WTC11 (cell line): Measurements from ENCODE around the gene ARHGAP6. TPM values are rescaled to one million over a fixed set of nuclear protein-coding genes. Genes with fewer than 3 reads are reported as not detected.

Source experiments
- ATAC-seq: fragments of 200-7000 bp; cut with Tn5 transposase; 2 replicates; pipeline ENCODE4 v1.10.0; 2021; ENCODE audit warnings: mild to moderate bottlenecking, moderate library complexity
- CTCF ChIA-PET: fragments of 300-600 bp; sonication (Branson Sonifier 250); formaldehyde crosslinking; loops from one replicate; lab custom pipeline; 2021; ENCODE audit warnings: antibody characterized with exemption; lab: Charles Lee
- POLR2A ChIA-PET: fragments of 350-600 bp; sonication (Branson Sonifier 250); formaldehyde crosslinking; loops from one replicate; lab custom pipeline; 2021; ENCODE audit warnings: antibody characterized with exemption; lab: Charles Lee
- DNase-seq: peaks from one replicate; pipeline ENCODE4 v3.0.0; 2021; ENCODE audit warnings: low spot score
- H3K27ac Mint-ChIP-seq: 2 replicates; pipeline ENCODE4 v1.8.0; 2021; ENCODE audit warnings: mixed read lengths
- H3K27me3 Mint-ChIP-seq: 2 replicates; pipeline ENCODE4 v1.8.0; 2021; ENCODE audit warnings: low read depth, mild to moderate bottlenecking, moderate library complexity, mixed read lengths
- H3K36me3 Mint-ChIP-seq: 2 replicates; pipeline ENCODE4 v1.8.0; 2021; ENCODE audit warnings: mixed read lengths
- H3K4me1 Mint-ChIP-seq: 2 replicates; pipeline ENCODE4 v1.8.0; 2022; ENCODE audit warnings: mixed read lengths
- H3K4me3 Mint-ChIP-seq: 2 replicates; pipeline ENCODE4 v1.8.0; 2021; ENCODE audit warnings: mild to moderate bottlenecking, moderate library complexity, mixed read lengths
- H3K9me3 Mint-ChIP-seq: 2 replicates; pipeline ENCODE4 v1.8.0; 2021; ENCODE audit warnings: mixed read lengths
- AFF4 ChIP-seq: sonication (generic); formaldehyde crosslinking; IDR thresholded peaks from 2 replicates; pipeline ENCODE4 v1.8.1; 2023; ENCODE audit warnings: mild to moderate bottlenecking, missing genetic modification reagents, borderline replicate concordance
- ARID4B ChIP-seq: sonication (generic); formaldehyde crosslinking; IDR thresholded peaks from 2 replicates; pipeline ENCODE4 v1.8.0; 2023; ENCODE audit warnings: missing genetic modification reagents, mild to moderate bottlenecking, borderline replicate concordance
- E2F4 ChIP-seq: sonication (generic); formaldehyde crosslinking; IDR thresholded peaks from 2 replicates; pipeline ENCODE4 v1.8.1; 2022; ENCODE audit warnings: low read depth, mild to moderate bottlenecking, moderate library complexity, missing genetic modification reagents, borderline replicate concordance
- E2F5 ChIP-seq: sonication (generic); formaldehyde crosslinking; IDR thresholded peaks from 2 replicates; pipeline ENCODE4 v1.8.1; 2022; ENCODE audit warnings: mild to moderate bottlenecking, moderate library complexity, missing genetic modification reagents
- ERG ChIP-seq: fragments of 250-450 bp; sonication (Bioruptor Pico); IDR thresholded peaks from 2 replicates; pipeline ENCODE4 v1.8.0; 2021; ENCODE audit warnings: mild to moderate bottlenecking
- ESRRA ChIP-seq: sonication (generic); formaldehyde crosslinking; IDR thresholded peaks from 2 replicates; pipeline ENCODE4 v1.8.1; 2022; ENCODE audit warnings: mild to moderate bottlenecking, missing genetic modification reagents, borderline replicate concordance
- JUN ChIP-seq: sonication (generic); formaldehyde crosslinking; IDR thresholded peaks from 2 replicates; pipeline ENCODE4 v1.8.0; 2023; ENCODE audit warnings: mild to moderate bottlenecking, missing genetic modification reagents
- KAT7 ChIP-seq: sonication (generic); formaldehyde crosslinking; IDR thresholded peaks from 2 replicates; pipeline ENCODE4 v1.8.1; 2023; ENCODE audit warnings: missing genetic modification reagents, mild to moderate bottlenecking, borderline replicate concordance
- PRRX2 ChIP-seq: fragments of 250-450 bp; sonication (Bioruptor Pico); IDR thresholded peaks from 2 replicates; pipeline ENCODE4 v1.8.0; 2021; ENCODE audit warnings: mild to moderate bottlenecking
- TCF7 ChIP-seq: sonication (generic); formaldehyde crosslinking; IDR thresholded peaks from 2 replicates; pipeline ENCODE4 v1.8.0; 2022; ENCODE audit warnings: mild to moderate bottlenecking, low read depth, missing genetic modification reagents, moderate library complexity
- USF1 ChIP-seq: sonication (generic); formaldehyde crosslinking; IDR thresholded peaks from 2 replicates; pipeline ENCODE4 v1.8.0; 2022; ENCODE audit warnings: mild to moderate bottlenecking, missing genetic modification reagents
- ZNF121 ChIP-seq: sonication (generic); formaldehyde crosslinking; IDR thresholded peaks from 2 replicates; pipeline ENCODE4 v1.8.0; 2023; ENCODE audit warnings: missing genetic modification reagents
- ZNF281 ChIP-seq: sonication (generic); formaldehyde crosslinking; IDR thresholded peaks from 2 replicates; pipeline ENCODE4 v1.8.0; 2023; ENCODE audit warnings: mild to moderate bottlenecking, missing genetic modification reagents
- ZNF532 ChIP-seq: fragments of 250-450 bp; sonication (Bioruptor Pico); IDR thresholded peaks from 2 replicates; pipeline ENCODE4 v1.9.0; 2021; ENCODE audit warnings: mild to moderate bottlenecking, borderline replicate concordance
- total RNA-seq: library from RNA; stranded (reverse); gene quantifications from 3 replicates; pipeline ENCODE4 v1.2.3, GENCODE V29; 2021

The ARHGAP6 gene
- total RNA-seq, 1 experiment from 2014 or later, result 1.0 TPM

GRCh38 chrX:11331788-11332187 is 333.9 kb downstream of the ARHGAP6 start:
- H3K9me3 Mint-ChIP-seq, result no peaks in the 10 kb centered on the region
- no peak overlapping the region for H3K4me3 Mint-ChIP-seq
- H3K27ac Mint-ChIP-seq, result no peak overlapping the region
- H3K36me3 Mint-ChIP-seq, result no peaks in the 10 kb centered on the region
- ATAC-seq (no peak), DNase-seq (no peak)
- ChIA-PET CTCF (no interaction called here), POLR2A (no interaction called here)
- H3K4me1 Mint-ChIP-seq, result no peaks in the 10 kb centered on the region
- no peak for TF ChIP-seq PRRX2 (CRISPR knock-in tag)
- H3K27me3 Mint-ChIP-seq, result 0 out of 2 replicates have a peak, but pooled peaks cover 3% of the 10 kb centered on the region

GRCh38 chrX:11329021-11329420 is 336.7 kb downstream of the ARHGAP6 start:
- ATAC-seq (no peak), DNase-seq (no peak)
- POLR2A ChIA-PET, result no interaction called here
- no peak overlapping the region for H3K27ac Mint-ChIP-seq
- H3K4me3 Mint-ChIP-seq, result no peak overlapping the region
- CTCF ChIA-PET, result no interaction called here
- H3K4me1 Mint-ChIP-seq, result no peaks in the 10 kb centered on the region
- H3K36me3 Mint-ChIP-seq, result no peaks in the 10 kb centered on the region
- peaks cover 1% of the 10 kb centered on the region; the same call in 1 of the 2 replicates for H3K9me3 Mint-ChIP-seq
- H3K27me3 Mint-ChIP-seq, result peaks cover 3% of the 10 kb centered on the region; the same call in 1 of the 2 replicates
- TF ChIP-seq ZNF121 (CRISPR knock-in tag), result no peak
- no peak for TF ChIP-seq ERG (CRISPR knock-in tag)
- TF ChIP-seq ESRRA (CRISPR knock-in tag), result no peak
- no peak for TF ChIP-seq KAT7
- no peak for TF ChIP-seq ARID4B (CRISPR knock-in tag)
- no peak for TF ChIP-seq AFF4 (CRISPR knock-in tag)
- no peak for TF ChIP-seq USF1
- TF ChIP-seq E2F5 (CRISPR knock-in tag), result no peak
- no peak for TF ChIP-seq TCF7 (CRISPR knock-in tag)
- TF ChIP-seq JUN (CRISPR knock-in tag), result no peak
- TF ChIP-seq E2F4, result no peak
- no peak for TF ChIP-seq ZNF281 (CRISPR knock-in tag)
- TF ChIP-seq ZNF532, result no peak
